ENCODE measurements around the gene TNPO1. TPM values are rescaled to one million over a fixed set of nuclear protein-coding genes. Genes with fewer than 3 reads are reported as not detected.
"Not testable (repeated sequence)": the region's sequence is repeated elsewhere in the genome, so short reads cannot be mapped to it uniquely, and the experiment has no call there.

The TNPO1 gene
- polyA plus RNA-seq, 4 donors, result 23.7 to 69.3 (median 27.6) TPM

- Histone ChIP-seq H3K27ac (ENCODE audit: low read depth in 1 of 3, low read length in 2 of 3) (no peak overlapping the region), H3K4me3 (ENCODE audit: low read depth in 1 of 3, low read length in 3 of 3) (no peak overlapping the region), H3K9me3 (ENCODE audit: control insufficient read depth in 2 of 2, insufficient read depth in 1 of 2, low read depth in 1 of 2, low read length in 1 of 2) (no peaks in the 10 kb centered on the region), H3K36me3 (ENCODE audit: control insufficient read depth in 3 of 3, insufficient read depth in 2 of 3, low read depth in 1 of 3, low read length in 3 of 3) (no peaks in the 10 kb centered on the region), H3K4me1 (ENCODE audit: control insufficient read depth in 3 of 3, insufficient read depth in 2 of 3, low read depth in 1 of 3, low read length in 2 of 3) (peaks cover 0 to 14% (median 7%) of the 10 kb centered on the region in 3 donors), H3K27me3 (ENCODE audit: control insufficient read depth in 3 of 3, insufficient read depth in 3 of 3, low read length in 3 of 3) (no peaks in the 10 kb centered on the region)
- DNase-seq (no peak), FAIRE-seq (no peak)
Measured at GRCh38 chr5:72785801-72786200, 30.7 kb upstream of the TNPO1 start.

- no peak overlapping the region for H3K27ac ChIP-seq (ENCODE audit: low read depth in 1 of 3, low read length in 2 of 3)
- no peak overlapping the region for H3K4me3 ChIP-seq (ENCODE audit: low read depth in 1 of 3, low read length in 3 of 3)
- DNase-seq, result no peak
- H3K36me3 ChIP-seq (ENCODE audit: control insufficient read depth in 3 of 3, insufficient read depth in 2 of 3, low read depth in 1 of 3, low read length in 3 of 3), result no peaks in the 10 kb centered on the region
- FAIRE-seq, result no peak
- peaks cover 0 to 14% (median 7%) of the 10 kb centered on the region in 3 donors for H3K4me1 ChIP-seq (ENCODE audit: control insufficient read depth in 3 of 3, insufficient read depth in 2 of 3, low read depth in 1 of 3, low read length in 2 of 3)
- no peaks in the 10 kb centered on the region for H3K9me3 ChIP-seq (ENCODE audit: control insufficient read depth in 2 of 2, insufficient read depth in 1 of 2, low read depth in 1 of 2, low read length in 1 of 2)
- H3K27me3 ChIP-seq (ENCODE audit: control insufficient read depth in 3 of 3, insufficient read depth in 3 of 3, low read length in 3 of 3), result no peaks in the 10 kb centered on the region
- 74 to 77% (median 75%) methylated on average over 4 of the region's 4 CpGs for WGBS, 3 donors
Measured at GRCh38 chr5:72786676-72787075, 29.8 kb upstream of the TNPO1 start.

GRCh38 chr5:72788866-72789505 lies 27.5 kb upstream of the TNPO1 start:
- Histone ChIP-seq H3K27me3 (ENCODE audit: control insufficient read depth in 3 of 3, insufficient read depth in 3 of 3, low read length in 3 of 3) (no peaks in the 10 kb centered on the region), H3K4me3 (ENCODE audit: low read depth in 1 of 3, low read length in 3 of 3) (no peak overlapping the region), H3K9me3 (ENCODE audit: control insufficient read depth in 2 of 2, insufficient read depth in 1 of 2, low read depth in 1 of 2, low read length in 1 of 2) (no peaks in the 10 kb centered on the region), H3K27ac (ENCODE audit: low read depth in 1 of 3, low read length in 2 of 3) (peak overlapping the region; percentile 20 to 68 (median 56)), H3K36me3 (ENCODE audit: control insufficient read depth in 3 of 3, insufficient read depth in 2 of 3, low read depth in 1 of 3, low read length in 3 of 3) (no peaks in the 10 kb centered on the region), H3K4me1 (ENCODE audit: control insufficient read depth in 3 of 3, insufficient read depth in 2 of 3, low read depth in 1 of 3, low read length in 2 of 3) (peaks cover 0 to 8% (median 7%) of the 10 kb centered on the region in 3 donors)
- 15 to 51% (median 29%) methylated on average over 3 of the region's 3 CpGs for WGBS, 3 donors
- FAIRE-seq, result peak; percentile 89
- peak; percentile 74 to 90 for DNase-seq

GRCh38 chr5:72790186-72790585 lies 26.3 kb upstream of the TNPO1 start:
- H3K27ac ChIP-seq (ENCODE audit: low read depth in 1 of 3, low read length in 2 of 3), result no peak overlapping the region
- WGBS, 3 donors, result 52 to 86% (median 74%) methylated on average over 1 of the region's 1 CpG
- no peak for FAIRE-seq

GRCh38 chr5:72792662-72793061 lies 23.8 kb upstream of the TNPO1 start:
- not testable (repeated sequence) for H3K4me3 ChIP-seq (ENCODE audit: low read depth in 1 of 3, low read length in 3 of 3); H3K9me3 ChIP-seq (ENCODE audit: control insufficient read depth in 2 of 2, insufficient read depth in 1 of 2, low read depth in 1 of 2, low read length in 1 of 2); H3K4me1 ChIP-seq (ENCODE audit: control insufficient read depth in 3 of 3, insufficient read depth in 2 of 3, low read depth in 1 of 3, low read length in 2 of 3); DNase-seq; FAIRE-seq; H3K27ac ChIP-seq (ENCODE audit: low read depth in 1 of 3, low read length in 2 of 3); H3K36me3 ChIP-seq (ENCODE audit: control insufficient read depth in 3 of 3, insufficient read depth in 2 of 3, low read depth in 1 of 3, low read length in 3 of 3); H3K27me3 ChIP-seq (ENCODE audit: control insufficient read depth in 3 of 3, insufficient read depth in 3 of 3, low read length in 3 of 3)
- WGBS, 3 donors, result 85 to 92% (median 85%) methylated on average over 5 of the region's 5 CpGs

More at GRCh38 chr5:72790186-72790585, 26.3 kb upstream of the TNPO1 start:
- no peak overlapping the region for H3K4me3 ChIP-seq (ENCODE audit: low read depth in 1 of 3, low read length in 3 of 3)
- H3K9me3 ChIP-seq (ENCODE audit: control insufficient read depth in 2 of 2, insufficient read depth in 1 of 2, low read depth in 1 of 2, low read length in 1 of 2), result no peaks in the 10 kb centered on the region
- H3K36me3 ChIP-seq (ENCODE audit: control insufficient read depth in 3 of 3, insufficient read depth in 2 of 3, low read depth in 1 of 3, low read length in 3 of 3), result no peaks in the 10 kb centered on the region
- no peak for DNase-seq
- H3K4me1 ChIP-seq (ENCODE audit: control insufficient read depth in 3 of 3, insufficient read depth in 2 of 3, low read depth in 1 of 3, low read length in 2 of 3), result peaks cover 0 to 8% (median 7%) of the 10 kb centered on the region in 3 donors
- no peaks in the 10 kb centered on the region for H3K27me3 ChIP-seq (ENCODE audit: control insufficient read depth in 3 of 3, insufficient read depth in 3 of 3, low read length in 3 of 3)

- 85 to 87% (median 87%) methylated on average over 3 of the region's 3 CpGs for WGBS, 3 donors
- DNase-seq (no peak), FAIRE-seq (no peak)
- Histone ChIP-seq H3K27ac (ENCODE audit: low read depth in 1 of 3, low read length in 2 of 3) (no peak overlapping the region), H3K4me3 (ENCODE audit: low read depth in 1 of 3, low read length in 3 of 3) (no peak overlapping the region), H3K36me3 (ENCODE audit: control insufficient read depth in 3 of 3, insufficient read depth in 2 of 3, low read depth in 1 of 3, low read length in 3 of 3) (no peaks in the 10 kb centered on the region), H3K27me3 (ENCODE audit: control insufficient read depth in 3 of 3, insufficient read depth in 3 of 3, low read length in 3 of 3) (peaks cover 0 to 3% (median 0%) of the 10 kb centered on the region in 3 donors), H3K9me3 (ENCODE audit: control insufficient read depth in 2 of 2, insufficient read depth in 1 of 2, low read depth in 1 of 2, low read length in 1 of 2) (no peaks in the 10 kb centered on the region), H3K4me1 (ENCODE audit: control insufficient read depth in 3 of 3, insufficient read depth in 2 of 3, low read depth in 1 of 3, low read length in 2 of 3) (no peaks in the 10 kb centered on the region)
Measured at GRCh38 chr5:72796001-72796400, 20.5 kb upstream of the TNPO1 start.

- Histone ChIP-seq H3K27me3 (ENCODE audit: control insufficient read depth in 3 of 3, insufficient read depth in 3 of 3, low read length in 3 of 3) (peaks cover 0 to 3% (median 0%) of the 10 kb centered on the region in 3 donors), H3K9me3 (ENCODE audit: control insufficient read depth in 2 of 2, insufficient read depth in 1 of 2, low read depth in 1 of 2, low read length in 1 of 2) (peaks cover 0 to 2% of the 10 kb centered on the region in 2 donors), H3K36me3 (ENCODE audit: control insufficient read depth in 3 of 3, insufficient read depth in 2 of 3, low read depth in 1 of 3, low read length in 3 of 3) (no peaks in the 10 kb centered on the region), H3K4me1 (ENCODE audit: control insufficient read depth in 3 of 3, insufficient read depth in 2 of 3, low read depth in 1 of 3, low read length in 2 of 3) (peaks cover 0 to 3% (median 0%) of the 10 kb centered on the region in 3 donors), H3K27ac (ENCODE audit: low read depth in 1 of 3, low read length in 2 of 3) (no peak overlapping the region), H3K4me3 (ENCODE audit: low read depth in 1 of 3, low read length in 3 of 3) (no peak overlapping the region)
- DNase-seq, result no peak
- no peak for FAIRE-seq
- 9 to 52% (median 24%) methylated on average over 1 of the region's 1 CpG for WGBS, 3 donors
Measured at GRCh38 chr5:72799721-72800120, 16.7 kb upstream of the TNPO1 start.

GRCh38 chr5:72808637-72809036 lies 7.8 kb upstream of the TNPO1 start:
- FAIRE-seq, result not testable (repeated sequence)
- 63 to 71% (median 67%) methylated on average over 4 of the region's 4 CpGs for WGBS, 3 donors

GRCh38 chr5:72811849-72812248 lies 4.6 kb upstream of the TNPO1 start:
- H3K4me3 ChIP-seq (ENCODE audit: low read depth in 1 of 3, low read length in 3 of 3), result no peak overlapping the region
- peaks cover 0 to 4% (median 0%) of the 10 kb centered on the region in 3 donors for H3K27me3 ChIP-seq (ENCODE audit: control insufficient read depth in 3 of 3, insufficient read depth in 3 of 3, low read length in 3 of 3)
- DNase-seq (no peak), FAIRE-seq (no peak)
- no peaks in the 10 kb centered on the region for H3K36me3 ChIP-seq (ENCODE audit: control insufficient read depth in 3 of 3, insufficient read depth in 2 of 3, low read depth in 1 of 3, low read length in 3 of 3)
- H3K9me3 ChIP-seq (ENCODE audit: control insufficient read depth in 2 of 2, insufficient read depth in 1 of 2, low read depth in 1 of 2, low read length in 1 of 2), result peaks cover 0 to 11% of the 10 kb centered on the region in 2 donors
- no peak overlapping the region for H3K27ac ChIP-seq (ENCODE audit: low read depth in 1 of 3, low read length in 2 of 3)
- 77 to 89% (median 79%) methylated on average over 1 of the region's 1 CpG for WGBS, 3 donors
- H3K4me1 ChIP-seq (ENCODE audit: control insufficient read depth in 3 of 3, insufficient read depth in 2 of 3, low read depth in 1 of 3, low read length in 2 of 3), result no peaks in the 10 kb centered on the region

More at GRCh38 chr5:72808637-72809036, 7.8 kb upstream of the TNPO1 start:
- not testable (repeated sequence) for H3K27me3 ChIP-seq (ENCODE audit: control insufficient read depth in 3 of 3, insufficient read depth in 3 of 3, low read length in 3 of 3); DNase-seq; H3K27ac ChIP-seq (ENCODE audit: low read depth in 1 of 3, low read length in 2 of 3); H3K4me3 ChIP-seq (ENCODE audit: low read depth in 1 of 3, low read length in 3 of 3); H3K4me1 ChIP-seq (ENCODE audit: control insufficient read depth in 3 of 3, insufficient read depth in 2 of 3, low read depth in 1 of 3, low read length in 2 of 3); H3K36me3 ChIP-seq (ENCODE audit: control insufficient read depth in 3 of 3, insufficient read depth in 2 of 3, low read depth in 1 of 3, low read length in 3 of 3)
- H3K9me3 ChIP-seq (ENCODE audit: control insufficient read depth in 2 of 2, insufficient read depth in 1 of 2, low read depth in 1 of 2, low read length in 1 of 2), result peaks cover 0 to 27% of the 10 kb centered on the region in 2 donors

All from small intestine (tissue), 7 donors.